Measurements from ENCODE around the gene PCDHGA7. TPM values are rescaled to one million over a fixed set of nuclear protein-coding genes. Genes with fewer than 3 reads are reported as not detected.
"Not testable (repeated sequence)": the region's sequence is repeated elsewhere in the genome, so short reads cannot be mapped to it uniquely, and the experiment has no call there.

Gene PCDHGA7
- total and polyA plus RNA-seq, 12 donors, result 0.37 to 5.0 (median 1.6) TPM

DNA sequence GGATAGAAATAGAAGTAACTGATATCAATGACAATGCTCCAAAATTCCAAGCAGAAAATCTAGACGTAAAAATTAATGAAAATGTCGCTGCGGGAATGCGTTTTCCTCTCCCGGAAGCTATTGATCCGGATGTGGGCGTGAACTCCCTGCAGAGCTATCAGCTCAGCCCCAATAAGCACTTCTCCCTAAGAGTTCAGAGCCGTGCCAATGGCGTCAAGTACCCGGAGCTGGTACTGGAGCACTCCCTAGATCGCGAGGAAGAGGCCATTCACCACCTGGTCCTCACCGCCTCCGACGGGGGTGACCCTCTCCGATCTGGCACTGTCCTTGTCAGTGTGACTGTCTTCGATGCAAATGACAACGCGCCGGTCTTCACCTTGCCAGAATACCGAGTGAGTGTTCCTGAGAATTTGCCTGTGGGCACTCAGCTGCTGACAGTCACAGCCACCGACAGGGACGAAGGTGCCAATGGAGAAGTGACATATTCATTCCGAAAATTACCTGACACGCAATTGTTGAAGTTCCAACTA, 31.1 kb downstream of the PCDHGA7 start:
- no peaks in the 10 kb centered on the region for H3K4me1 ChIP-seq (replicated peaks in 1 of 2)
- H3K27me3 ChIP-seq, result no peaks in the 10 kb centered on the region
- intact Hi-C loops (cut with DNase I), result loop anchor here (5.0 to 10.0 kb wide), 5 partner anchors 99 to 189 kb away; partner anchors contain the start of gene PCDHB14 (in 1 of the 2)
- DNase-seq, result no peak
- no peak for TF ChIP-seq POLR2A (IDR thresholded peaks at IDR 0.05)
- TF ChIP-seq, protein P1, sequence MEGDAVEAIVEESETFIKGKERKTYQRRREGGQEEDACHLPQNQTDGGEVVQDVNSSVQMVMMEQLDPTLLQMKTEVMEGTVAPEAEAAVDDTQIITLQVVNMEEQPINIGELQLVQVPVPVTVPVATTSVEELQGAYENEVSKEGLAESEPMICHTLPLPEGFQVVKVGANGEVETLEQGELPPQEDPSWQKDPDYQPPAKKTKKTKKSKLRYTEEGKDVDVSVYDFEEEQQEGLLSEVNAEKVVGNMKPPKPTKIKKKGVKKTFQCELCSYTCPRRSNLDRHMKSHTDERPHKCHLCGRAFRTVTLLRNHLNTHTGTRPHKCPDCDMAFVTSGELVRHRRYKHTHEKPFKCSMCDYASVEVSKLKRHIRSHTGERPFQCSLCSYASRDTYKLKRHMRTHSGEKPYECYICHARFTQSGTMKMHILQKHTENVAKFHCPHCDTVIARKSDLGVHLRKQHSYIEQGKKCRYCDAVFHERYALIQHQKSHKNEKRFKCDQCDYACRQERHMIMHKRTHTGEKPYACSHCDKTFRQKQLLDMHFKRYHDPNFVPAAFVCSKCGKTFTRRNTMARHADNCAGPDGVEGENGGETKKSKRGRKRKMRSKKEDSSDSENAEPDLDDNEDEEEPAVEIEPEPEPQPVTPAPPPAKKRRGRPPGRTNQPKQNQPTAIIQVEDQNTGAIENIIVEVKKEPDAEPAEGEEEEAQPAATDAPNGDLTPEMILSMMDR (IDR thresholded peaks at IDR 0.05), result no peak
- H3K4me3 ChIP-seq, result peak overlapping the region in 2 of 4 donors; percentile 6 to 43
- H3K9me3 ChIP-seq (replicated peaks in 1 of 3), result peaks cover 0 to 49% (median 0%) of the 10 kb centered on the region in 3 donors
- WGBS, 4 donors, result 9 to 16% (median 13%) methylated on average over 21 to 25 of the region's 25 CpGs
- no peak overlapping the region for H3K27ac ChIP-seq
- H3K36me3 ChIP-seq (replicated peaks in 1 of 2), result no peaks in the 10 kb centered on the region

DNA sequence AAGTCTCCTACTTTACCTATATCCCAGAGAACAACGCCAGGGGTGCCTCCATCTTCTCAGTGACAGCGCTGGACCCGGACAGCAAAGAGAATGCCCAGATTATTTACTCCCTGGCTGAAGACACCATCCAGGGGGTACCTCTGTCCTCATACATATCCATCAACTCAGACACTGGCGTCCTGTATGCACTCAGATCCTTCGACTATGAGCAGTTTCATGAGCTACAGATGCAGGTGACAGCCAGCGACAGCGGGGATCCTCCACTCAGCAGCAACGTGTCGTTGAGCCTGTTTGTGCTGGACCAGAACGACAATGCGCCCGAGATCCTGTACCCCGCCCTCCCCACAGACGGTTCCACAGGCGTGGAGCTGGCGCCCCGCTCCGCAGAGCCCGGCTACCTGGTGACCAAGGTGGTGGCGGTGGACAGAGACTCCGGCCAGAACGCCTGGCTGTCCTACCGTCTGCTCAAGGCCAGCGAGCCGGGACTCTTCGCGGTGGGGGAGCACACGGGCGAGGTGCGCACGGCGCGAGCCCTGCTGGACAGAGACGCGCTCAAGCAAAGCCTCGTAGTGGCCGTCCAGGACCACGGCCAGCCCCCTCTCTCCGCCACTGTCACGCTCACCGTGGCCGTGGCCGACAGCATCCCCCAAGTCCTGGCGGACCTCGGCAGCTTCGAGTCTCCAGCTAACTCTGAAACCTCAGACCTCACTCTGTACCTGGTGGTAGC, 32.2 kb downstream of the PCDHGA7 start:
- not testable (repeated sequence) for H3K4me1 ChIP-seq (replicated peaks in 1 of 2); H3K27me3 ChIP-seq; H3K27ac ChIP-seq; DNase-seq; H3K4me3 ChIP-seq; H3K36me3 ChIP-seq (replicated peaks in 1 of 2)
- H3K9me3 ChIP-seq (replicated peaks in 1 of 3), result peaks cover 0 to 49% (median 0%) of the 10 kb centered on the region in 3 donors
- WGBS, 4 donors, result 22 to 36% (median 22%) methylated on average over 5 to 46 of the region's 46 CpGs
- intact Hi-C loops (cut with DNase I), result loop anchor here (5.0 to 10.0 kb wide), 5 partner anchors 100 to 190 kb away; partner anchors contain the start of gene PCDHB14 (in 1 of the 2)

DNA sequence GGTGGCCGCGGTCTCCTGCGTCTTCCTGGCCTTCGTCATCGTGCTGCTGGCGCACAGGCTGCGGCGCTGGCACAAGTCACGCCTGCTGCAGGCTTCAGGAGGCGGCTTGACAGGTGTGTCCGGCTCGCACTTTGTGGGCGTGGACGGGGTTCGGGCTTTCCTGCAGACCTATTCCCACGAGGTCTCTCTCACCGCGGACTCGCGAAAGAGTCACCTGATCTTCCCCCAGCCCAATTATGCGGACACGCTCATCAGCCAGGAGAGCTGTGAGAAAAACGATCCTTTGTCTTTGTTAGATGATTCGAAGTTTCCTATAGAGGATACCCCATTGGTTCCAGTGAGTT, 32.7 kb downstream of the PCDHGA7 start:
- H3K36me3 ChIP-seq (replicated peaks in 1 of 2); H3K27me3 ChIP-seq; H3K27ac ChIP-seq; DNase-seq; H3K4me1 ChIP-seq (replicated peaks in 1 of 2); H3K4me3 ChIP-seq: not testable (repeated sequence)
- 20 to 43% (median 28%) methylated on average over 6 to 24 of the region's 24 CpGs for WGBS, 4 donors
- intact Hi-C loops (cut with DNase I), result loop anchor here (10.0 kb wide), 4 partner anchors 100 to 190 kb away; partner anchors contain the start of gene PCDHB14 (in 1 of the 2)
- H3K9me3 ChIP-seq (replicated peaks in 1 of 3), result peaks cover 0 to 49% (median 5%) of the 10 kb centered on the region in 3 donors

DNA sequence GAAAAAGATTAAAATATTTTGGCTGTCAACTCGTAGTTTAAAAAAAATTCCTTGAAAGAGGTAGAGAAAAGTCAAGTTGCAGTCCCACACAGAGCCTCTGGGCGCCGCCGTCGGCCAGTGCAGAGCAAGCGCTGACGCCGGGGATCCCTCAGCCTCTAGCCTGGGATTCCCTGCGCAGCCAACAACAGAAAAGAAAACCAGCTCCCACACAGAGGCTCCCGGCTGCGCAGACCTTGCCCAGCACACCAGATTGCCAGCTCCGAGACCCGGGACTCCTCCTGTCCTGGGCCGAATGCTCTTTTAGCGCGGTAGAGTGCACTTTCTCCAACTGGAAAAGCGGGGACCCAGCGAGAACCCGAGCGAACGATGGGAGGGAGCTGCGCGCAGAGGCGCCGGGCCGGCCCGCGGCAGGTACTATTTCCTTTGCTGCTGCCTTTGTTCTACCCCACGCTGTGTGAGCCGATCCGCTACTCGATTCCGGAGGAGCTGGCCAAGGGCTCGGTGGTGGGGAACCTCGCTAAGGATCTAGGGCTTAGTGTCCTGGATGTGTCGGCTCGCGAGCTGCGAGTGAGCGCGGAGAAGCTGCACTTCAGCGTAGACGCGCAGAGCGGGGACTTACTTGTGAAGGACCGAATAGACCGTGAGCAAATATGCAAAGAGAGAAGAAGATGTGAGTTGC, 35.1 kb downstream of the PCDHGA7 start, which contains the start of gene PCDHGB7:
TSS of gene PCDHGB7 (plus strand) at position 184 of the 679 bp plus-strand sequence. CDS start at position 367, 183 bp downstream.
- peak; percentile 61 to 83 (median 77) for DNase-seq
- intact Hi-C loops (cut with DNase I), result loop anchor here (10.0 kb wide), 4 partner anchors 103 to 193 kb away; partner anchors contain the start of gene PCDHB14 (in 1 of the 2)
- peaks cover 0 to 65% (median 8%) of the 10 kb centered on the region in 3 donors for H3K9me3 ChIP-seq (replicated peaks in 1 of 3)
- TF ChIP-seq POLR2A (IDR thresholded peaks at IDR 0.05), result peak in 1 of 2 donors; percentile 18
- TF ChIP-seq, protein P1 (IDR thresholded peaks at IDR 0.05), result peak; percentile 43 to 79 (median 64)
- H3K27me3 ChIP-seq; H3K36me3 ChIP-seq (replicated peaks in 1 of 2); H3K4me1 ChIP-seq (replicated peaks in 1 of 2): not testable (repeated sequence)
- peak within 1 kb of the TSS in 1 of 5 donors; percentile 47 for H3K27ac ChIP-seq
- WGBS, 4 donors, result 6 to 16% (median 9%) methylated on average over 17 to 44 of the region's 47 CpGs
- H3K4me3 ChIP-seq, result peak within 1 kb of the TSS in 2 of 4 donors; percentile 3 to 54
